ENCODE data around the gene PNMA6A.
"Not testable (repeated sequence)": the region's sequence is repeated elsewhere in the genome, so short reads cannot be mapped to it uniquely, and the experiment has no call there.

The PNMA6A gene

DNA sequence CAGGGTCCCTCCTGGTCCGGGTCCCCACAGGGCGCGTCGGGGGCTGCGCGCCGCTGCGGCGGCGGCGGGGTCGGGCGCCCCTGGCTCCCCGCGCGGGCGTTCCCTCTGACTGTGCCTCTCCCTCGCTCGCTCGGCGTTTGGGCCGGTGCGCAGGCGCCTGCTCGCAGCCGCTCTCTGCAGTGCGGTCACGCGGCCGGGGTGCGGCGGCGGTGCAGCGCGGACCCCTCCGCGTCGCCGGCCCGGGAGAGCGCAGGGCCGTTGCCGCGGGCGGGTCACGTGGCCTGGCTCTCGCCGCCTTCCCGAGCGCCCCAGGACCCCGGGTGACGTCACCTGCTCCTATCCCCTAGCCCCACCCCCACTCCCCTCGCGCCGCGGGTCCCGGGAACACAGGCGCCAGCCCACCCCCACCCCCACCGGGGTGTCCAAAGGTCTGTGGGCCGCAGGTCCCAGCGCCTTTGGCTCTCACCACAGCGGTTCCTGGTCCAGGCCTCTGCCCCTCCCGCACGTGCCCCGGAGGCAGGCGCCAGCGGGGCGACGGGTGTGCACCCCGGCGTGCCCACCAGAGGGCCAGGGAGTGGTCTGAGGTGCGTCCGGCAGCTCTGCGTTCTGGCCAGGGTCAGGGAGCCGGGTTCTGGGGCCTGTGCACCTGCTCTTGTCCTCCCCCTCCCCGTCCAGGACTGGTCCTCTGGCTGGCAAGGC lies 5.3 kb downstream of the PNMA6A start:
- DNase-seq: not testable (repeated sequence)

- DNase-seq: not testable (repeated sequence)
Observed at GRCh38 chrX:153083238-153083923, 11.1 kb downstream of the PNMA6A start.

GRCh38 chrX:153102418-153102817 lies 30.2 kb downstream of the PNMA6A start:
- no peak for DNase-seq

- DNase-seq: not testable (repeated sequence)
Observed at GRCh38 chrX:153104959-153105358, 32.7 kb downstream of the PNMA6A start.

GRCh38 chrX:153106092-153106801 lies 34.0 kb downstream of the PNMA6A start:
- DNase-seq: not testable (repeated sequence)

DNA sequence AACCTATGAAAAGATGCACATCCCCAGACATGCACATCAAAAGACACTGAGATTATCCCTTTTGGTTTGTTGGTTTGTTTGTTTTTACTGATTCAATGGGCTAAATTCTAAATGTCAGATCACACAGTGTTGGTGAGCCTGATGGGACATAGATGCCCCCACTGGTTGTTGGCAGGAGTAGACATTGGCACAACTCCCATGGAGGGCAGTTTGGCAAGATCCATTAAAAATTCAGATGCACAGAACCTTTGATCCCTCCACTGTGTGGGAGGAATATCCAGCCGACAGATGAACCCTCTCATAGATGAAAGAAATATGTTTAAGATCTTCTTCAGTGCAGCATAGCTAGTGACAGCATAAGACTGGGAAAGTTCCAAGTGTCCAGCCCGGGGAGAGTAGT lies 38.5 kb downstream of the PNMA6A start:
- DNase-seq: not testable (repeated sequence)

- not testable (repeated sequence) for DNase-seq
Observed at GRCh38 chrX:153113851-153114250, 41.6 kb downstream of the PNMA6A start.

GRCh38 chrX:153117754-153118153 lies 45.5 kb downstream of the PNMA6A start:
- DNase-seq: not testable (repeated sequence)

- not testable (repeated sequence) for DNase-seq
Observed at GRCh38 chrX:153120230-153120629, 48.0 kb downstream of the PNMA6A start.

DNA sequence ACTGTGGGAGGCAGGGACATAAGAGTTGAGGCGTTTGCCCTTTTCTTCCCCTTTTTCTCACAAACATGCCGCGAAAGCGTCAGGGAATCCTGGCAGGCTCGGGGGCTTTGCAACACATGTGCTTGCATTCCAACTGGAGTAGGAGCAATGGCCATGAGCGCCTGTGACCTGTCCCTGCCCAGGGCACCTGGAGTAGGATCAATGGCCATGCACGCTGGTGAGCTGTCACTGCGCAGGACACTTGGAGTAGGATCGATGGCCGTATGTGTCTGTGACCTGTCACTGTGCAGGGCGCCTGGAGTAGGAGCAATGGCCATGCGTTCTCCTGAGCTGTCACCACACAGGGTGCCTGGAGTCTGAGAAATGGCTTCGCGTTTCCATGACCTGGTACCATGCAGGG lies 51.2 kb downstream of the PNMA6A start:
- DNase-seq: not testable (repeated sequence)

All from NCI-H1436 (cell line).